GM10248 (cell line): Measurements from ENCODE around the gene BRMS1.

Experiments
- CTCF ChIA-PET: fragments of 300-600 bp; sonication (Branson Sonifier 250); formaldehyde crosslinking; extraction: SDS; loops from one replicate; lab custom pipeline; 2021; ENCODE audit warnings: antibody characterized with exemption; lab: Yijun Ruan, JAX
- POLR2A ChIA-PET: fragments of 350-650 bp; sonication (Branson Sonifier 250); formaldehyde crosslinking; extraction: SDS; loops from one replicate; lab custom pipeline; 2020; ENCODE audit warnings: antibody characterized with exemption; lab: Yijun Ruan, JAX
- DNase-seq: peaks from one replicate; pipeline ENCODE4 v3.0.0; 2012; ENCODE audit errors: extremely low spot score
- CTCF ChIP-seq: IDR thresholded peaks from 2 replicates; pipeline ENCODE4 v1.5.1; 2012; ENCODE audit warnings: mild to moderate bottlenecking, low read depth; ENCODE audit errors: extremely low read depth, missing control alignments, control extremely low read depth

Gene BRMS1

GRCh38 chr11:66328031-66328301, 16.9 kb downstream of the BRMS1 start:
- ChIA-PET POLR2A (no interaction called here), CTCF (no interaction called here)
- DNase-seq = no peak
- TF ChIP-seq CTCF = no peak

- TF ChIP-seq CTCF = no peak
- CTCF ChIA-PET = interaction anchor here (0.8 to 3.7 kb wide), 4 partner anchors 9 to 61 kb away, joined by 3 to 34 read pairs (median 4); no protein-coding TSS in a partner anchor
- DNase-seq = no peak
- POLR2A ChIA-PET = no interaction called here
Observed at GRCh38 chr11:66327171-66328030, 17.5 kb downstream of the BRMS1 start.

GRCh38 chr11:66326261-66327111, 18.4 kb downstream of the BRMS1 start:
- CTCF ChIA-PET = interaction anchor here (0.8 to 3.7 kb wide), 4 partner anchors 9 to 62 kb away, joined by 3 to 34 read pairs (median 4); no protein-coding TSS in a partner anchor
- no peak for DNase-seq
- TF ChIP-seq CTCF = no peak
- POLR2A ChIA-PET = no interaction called here

- CTCF ChIA-PET = interaction anchor here (3.7 kb wide), 1 partner anchor 13 kb away, joined by 34 read pairs; no protein-coding TSS in a partner anchor
- no peak for TF ChIP-seq CTCF
Observed at GRCh38 chr11:66325263-66325671, 19.6 kb downstream of the BRMS1 start.

GRCh38 chr11:66324664-66325063, 20.2 kb downstream of the BRMS1 start:
- CTCF ChIA-PET = interaction anchor here (3.7 kb wide), 1 partner anchor 13 kb away, joined by 34 read pairs; no protein-coding TSS in a partner anchor
- no peak for TF ChIP-seq CTCF
- no peak for DNase-seq
- POLR2A ChIA-PET = no interaction called here

More at GRCh38 chr11:66325263-66325671, 19.6 kb downstream of the BRMS1 start:
- DNase-seq = no peak
- POLR2A ChIA-PET = no interaction called here

GRCh38 chr11:66323684-66324083, 21.2 kb downstream of the BRMS1 start:
- CTCF ChIA-PET = no interaction called here
- POLR2A ChIA-PET = no interaction called here
- no peak for DNase-seq

More at GRCh38 chr11:66323684-66324083, 21.2 kb downstream of the BRMS1 start:
- no peak for TF ChIP-seq CTCF
